Liver (tissue), 5 donors: ENCODE measurements around the gene BEST4. TPM values are rescaled to one million over a fixed set of nuclear protein-coding genes. Genes with fewer than 3 reads are reported as not detected.

Source experiments
- polyA plus RNA-seq, 2 donors: library from polyadenylated mRNA; stranded (reverse) in 1 of 2; unstranded in 1 of 2; fragments of 200-250 nt in 1 of 2; fragments of >200 nt in 1 of 2; fragmentation: Nextera tagmentation in 1 of 2; extraction: Ambion mirVana in 1 of 2; gene quantifications; one replicate each; pipeline versions ENCODE4 v1.2.1 to v1.2.3, GENCODE V29; 2013 to 2015
- small RNA-seq: library from RNA; depleted of rRNA; stranded (forward); fragments of <200 nt; gene quantifications from one replicate; pipeline ENCODE3, GENCODE V24; 2014
- total RNA-seq, 2 donors: library from RNA; depleted of rRNA; stranded (reverse); fragments of >200 nt; gene quantifications; one replicate each; pipeline ENCODE4 v1.2.3, GENCODE V29; 2014
- donor health status: healthy.
- donor health status: healthy.
- donor health status: healthy.

Gene BEST4
- total and polyA plus RNA-seq, 4 donors = 0.05 TPM; not detected in 3

Small RNA genes lying within 50 kb of the gene (small RNA-seq; reads per million reads assigned to genes)
- gene SNORD38A = 58.1 reads per million, percentile 97 among the genes with 10 or more reads in this experiment
- not detected for gene SNORD38B
- 1,727 reads per million, percentile 99 among the genes with 10 or more reads in this experiment for gene SNORD46
- not detected for gene SNORD55

Other genes with a start within 250 kb of the BEST4 start
- gene TMEM53, start 113.7 kb downstream of the BEST4 start, total RNA-seq = 10 to 100 TPM in 1 of 2 donors, 1 to 10 TPM in 1; 9.9 to 23.6 TPM
- gene TMEM53, start 113.7 kb downstream of the BEST4 start, polyA plus RNA-seq = 10 to 100 TPM; 35.2 to 89.2 TPM
- 10 to 100 TPM in 1 of 2 donors, 1 to 10 TPM in 1; 3.0 to 20.3 TPM for gene ARMH1, start 113.5 kb downstream of the BEST4 start, total RNA-seq
- 1 to 10 TPM; 2.2 to 8.0 TPM for gene ARMH1, start 113.5 kb downstream of the BEST4 start, polyA plus RNA-seq
- gene RNU5D-1, start 57.0 kb downstream of the BEST4 start, total RNA-seq = not detected
- not detected for gene RNU5D-1, start 57.0 kb downstream of the BEST4 start, polyA plus RNA-seq
- gene KIF2C, start 48.3 kb downstream of the BEST4 start, total RNA-seq = 10 to 100 TPM in 1 of 2 donors, under 1 TPM in 1; 0.17 to 26.7 TPM
- 1 to 10 TPM in 1 of 2 donors, under 1 TPM in 1; 0.21 to 1.3 TPM for gene KIF2C, start 48.3 kb downstream of the BEST4 start, polyA plus RNA-seq
- 100 to 1,000 TPM; 474 to 891 TPM for gene RPS8, start 12.6 kb downstream of the BEST4 start, total RNA-seq
- gene RPS8, start 12.6 kb downstream of the BEST4 start, polyA plus RNA-seq = 100 to 1,000 TPM; 258 to 676 TPM
- gene PLK3, start 12.2 kb upstream of the BEST4 start, total RNA-seq = 1 to 10 TPM; 2.3 to 5.7 TPM
- gene PLK3, start 12.2 kb upstream of the BEST4 start, polyA plus RNA-seq = 1 to 10 TPM; 1.5 to 2.2 TPM
- gene DYNLT4, start 19.2 kb upstream of the BEST4 start, total RNA-seq = under 1 TPM in 1 of 2 donors, not detected in 1; 0.50 TPM
- under 1 TPM in 1 of 2 donors, not detected in 1; 0.29 TPM for gene DYNLT4, start 19.2 kb upstream of the BEST4 start, polyA plus RNA-seq
- 1 to 10 TPM; 1.3 to 3.1 TPM for gene BTBD19, start 20.4 kb upstream of the BEST4 start, total RNA-seq
- gene BTBD19, start 20.4 kb upstream of the BEST4 start, polyA plus RNA-seq = 1 to 10 TPM; 2.5 to 2.7 TPM
- under 1 TPM; 0.14 to 0.17 TPM for gene PTCH2, start 55.1 kb upstream of the BEST4 start, total RNA-seq
- gene PTCH2, start 55.1 kb upstream of the BEST4 start, polyA plus RNA-seq = under 1 TPM; 0.15 to 0.24 TPM
- gene EIF2B3, start 198.4 kb upstream of the BEST4 start, total RNA-seq = 10 to 100 TPM; 11.8 to 35.2 TPM
- 10 to 100 TPM; 16.4 to 22.2 TPM for gene EIF2B3, start 198.4 kb upstream of the BEST4 start, polyA plus RNA-seq
- 10 to 100 TPM; 18.9 to 29.5 TPM for gene HECTD3, start 223.2 kb upstream of the BEST4 start, total RNA-seq
- 10 to 100 TPM; 15.9 to 32.9 TPM for gene HECTD3, start 223.2 kb upstream of the BEST4 start, polyA plus RNA-seq
- 100 to 1,000 TPM in 1 of 2 donors, 10 to 100 TPM in 1; 78.5 to 717 TPM for gene UROD, start 224.1 kb upstream of the BEST4 start, total RNA-seq
- gene UROD, start 224.1 kb upstream of the BEST4 start, polyA plus RNA-seq = 100 to 1,000 TPM in 1 of 2 donors, 10 to 100 TPM in 1; 93.3 to 110 TPM